ENCODE measurements around the gene TRPM3.

The TRPM3 gene

GRCh38 chr9:70888471-70888870 is 232.9 kb downstream of the TRPM3 start:
- DNase-seq (ENCODE audit: low spot score): no peak
- TF ChIP-seq CTCF (IDR thresholded peaks at IDR 0.05; ENCODE audit: extremely low read depth, missing control alignments): no peak

- no peak for TF ChIP-seq CTCF (IDR thresholded peaks at IDR 0.05; ENCODE audit: extremely low read depth, missing control alignments)
- no peak for DNase-seq (ENCODE audit: low spot score)
Observed at GRCh38 chr9:70887826-70888225, 233.6 kb downstream of the TRPM3 start.

GRCh38 chr9:70883963-70884793 is 237.2 kb downstream of the TRPM3 start:
- TF ChIP-seq CTCF (IDR thresholded peaks at IDR 0.05; ENCODE audit: extremely low read depth, missing control alignments): no peak
- DNase-seq (ENCODE audit: low spot score): no peak

- no peak for DNase-seq (ENCODE audit: low spot score)
- TF ChIP-seq CTCF (IDR thresholded peaks at IDR 0.05; ENCODE audit: extremely low read depth, missing control alignments): no peak
Observed at GRCh38 chr9:70883056-70883455, 238.4 kb downstream of the TRPM3 start.

- TF ChIP-seq CTCF (IDR thresholded peaks at IDR 0.05; ENCODE audit: extremely low read depth, missing control alignments): no peak
- no peak for DNase-seq (ENCODE audit: low spot score)
Observed at GRCh38 chr9:70881333-70881732, 240.1 kb downstream of the TRPM3 start.

GRCh38 chr9:70880535-70880934 is 240.9 kb downstream of the TRPM3 start:
- no peak for DNase-seq (ENCODE audit: low spot score)
- TF ChIP-seq CTCF (IDR thresholded peaks at IDR 0.05; ENCODE audit: extremely low read depth, missing control alignments): no peak

- TF ChIP-seq CTCF (IDR thresholded peaks at IDR 0.05; ENCODE audit: extremely low read depth, missing control alignments): no peak
- DNase-seq (ENCODE audit: low spot score): no peak
Observed at GRCh38 chr9:70878576-70878975, 242.8 kb downstream of the TRPM3 start.

Measured in GM20000 (cell line).